HG03103 (cell line): Measurements from ENCODE around the gene SPRN.

Source experiments
- ATAC-seq: cut with Tn5 transposase; IDR thresholded peaks from one replicate; pipeline ENCODE4 v1.9.1; 2021; ENCODE audit warnings: low read depth; ENCODE audit not compliant: unreplicated experiment

SPRN gene

GRCh38 chr10:133457100-133457841 lies 32.8 kb upstream of the SPRN start:
- ATAC-seq = no peak

GRCh38 chr10:133456041-133456951 lies 31.9 kb upstream of the SPRN start:
- no peak for ATAC-seq

GRCh38 chr10:133455611-133456031 lies 31.2 kb upstream of the SPRN start:
- ATAC-seq = no peak

GRCh38 chr10:133455196-133455595 lies 30.8 kb upstream of the SPRN start:
- no peak for ATAC-seq

GRCh38 chr10:133454204-133454893 lies 29.9 kb upstream of the SPRN start:
- no peak for ATAC-seq

- no peak for ATAC-seq
Measured at GRCh38 chr10:133453516-133454203, 29.2 kb upstream of the SPRN start, which contains the start of gene SCART1. Gene SCART1, plus strand, starts transcription at chr10:133453945. Its CDS starts 53 bp downstream, at chr10:133453998.

GRCh38 chr10:133452453-133452852 lies 28.0 kb upstream of the SPRN start:
- no peak for ATAC-seq

- no peak for ATAC-seq
Measured at GRCh38 chr10:133451346-133451745, 26.9 kb upstream of the SPRN start.

- ATAC-seq = no peak
Measured at GRCh38 chr10:133448120-133448519, 23.7 kb upstream of the SPRN start.

GRCh38 chr10:133446979-133447378 lies 22.6 kb upstream of the SPRN start:
- no peak for ATAC-seq

- ATAC-seq = no peak
Measured at GRCh38 chr10:133445751-133446708, 21.6 kb upstream of the SPRN start.

GRCh38 chr10:133445268-133445732 lies 20.9 kb upstream of the SPRN start:
- ATAC-seq = no peak

GRCh38 chr10:133444342-133445267 lies 20.2 kb upstream of the SPRN start:
- no peak for ATAC-seq

GRCh38 chr10:133442967-133443924 lies 18.8 kb upstream of the SPRN start:
- ATAC-seq = no peak

GRCh38 chr10:133442191-133442966 lies 18.0 kb upstream of the SPRN start:
- ATAC-seq = no peak

GRCh38 chr10:133441780-133442179 lies 17.4 kb upstream of the SPRN start:
- ATAC-seq = no peak
